Calu3 (cell line): Measurements from ENCODE around the gene RNF130. TPM values are rescaled to one million over a fixed set of nuclear protein-coding genes. Genes with fewer than 3 reads are reported as not detected.

ENCODE experiments used
- BruUV-seq: library from RNA; stranded (reverse); fragments of 400-500 nt; replicated peaks from 2 replicates; lab custom pipeline; 2021; lab: Mats Ljungman, UMichigan
- CTCF ChIA-PET: fragments of 300-600 bp; sonication (Branson Sonifier 250); formaldehyde crosslinking; loops from one replicate; lab custom pipeline; 2022; ENCODE audit warnings: antibody characterized with exemption; lab: Charles Lee
- DNase-seq: peaks from one replicate; pipeline ENCODE4 v3.0.0; 2022
- H3K27ac Mint-ChIP-seq: one replicate; pipeline ENCODE4 v1.8.0; 2022; ENCODE audit warnings: mixed read lengths; ENCODE audit not compliant: unreplicated experiment
- H3K27me3 Mint-ChIP-seq: one replicate; pipeline ENCODE4 v1.8.0; 2022; ENCODE audit warnings: mixed read lengths; ENCODE audit not compliant: unreplicated experiment
- H3K36me3 Mint-ChIP-seq: one replicate; pipeline ENCODE4 v1.8.0; 2022; ENCODE audit warnings: mild to moderate bottlenecking, moderate library complexity, mixed read lengths; ENCODE audit not compliant: insufficient read depth, unreplicated experiment
- H3K4me1 Mint-ChIP-seq: one replicate; pipeline ENCODE4 v1.8.0; 2022; ENCODE audit warnings: mild to moderate bottlenecking, low read depth, mixed read lengths; ENCODE audit not compliant: unreplicated experiment
- H3K4me3 Mint-ChIP-seq: one replicate; pipeline ENCODE4 v1.8.0; 2022; ENCODE audit warnings: mild to moderate bottlenecking, low read depth, moderate library complexity, mixed read lengths; ENCODE audit not compliant: unreplicated experiment
- H3K9me3 Mint-ChIP-seq: one replicate; pipeline ENCODE4 v1.8.0; 2022; ENCODE audit warnings: low read depth, mixed read lengths; ENCODE audit not compliant: unreplicated experiment
- intact Hi-C: fragments of 100-400 bp; cut with micrococcal nuclease; formaldehyde crosslinking; loops from one replicate; pipeline ENCODE4 v1.10.0; 2022; ENCODE audit not compliant: unreplicated experiment
- total RNA-seq: library from RNA; stranded (reverse); gene quantifications from 2 replicates; pipeline ENCODE4 v1.2.3, GENCODE V29; 2022
- TF ChIP-seq, protein P1 (sequence below): fragments of 200-600 bp; IDR thresholded peaks from one replicate; pipeline ENCODE4 v1.8.0; 2022; ENCODE audit warnings: antibody characterized with exemption; ENCODE audit not compliant: unreplicated experiment

RNF130 gene
- total RNA-seq, 1 experiment from 2014 or later, result 34.0 TPM

DNA sequence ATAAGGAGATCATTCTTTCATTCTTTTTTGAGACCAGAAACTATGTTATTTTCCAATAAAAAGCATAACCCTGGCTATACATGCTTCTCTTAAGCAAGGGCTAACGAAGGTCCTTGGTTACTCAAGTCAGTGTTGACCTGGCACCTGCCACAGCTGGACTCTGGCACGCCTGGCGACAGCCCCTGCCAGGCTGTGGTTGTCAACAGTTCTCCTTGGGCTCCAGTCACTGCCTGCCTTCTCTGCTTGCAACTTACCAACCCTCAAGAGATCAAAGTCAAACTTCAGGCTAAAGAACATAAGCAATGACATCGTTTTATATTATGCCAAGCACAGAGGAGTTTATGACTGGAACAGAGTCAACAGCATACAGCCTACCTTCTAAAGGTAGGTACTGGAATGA is 102.4 kb downstream of the RNF130 start:
- intact Hi-C loops, result no loop called here
- TF ChIP-seq, protein P1, sequence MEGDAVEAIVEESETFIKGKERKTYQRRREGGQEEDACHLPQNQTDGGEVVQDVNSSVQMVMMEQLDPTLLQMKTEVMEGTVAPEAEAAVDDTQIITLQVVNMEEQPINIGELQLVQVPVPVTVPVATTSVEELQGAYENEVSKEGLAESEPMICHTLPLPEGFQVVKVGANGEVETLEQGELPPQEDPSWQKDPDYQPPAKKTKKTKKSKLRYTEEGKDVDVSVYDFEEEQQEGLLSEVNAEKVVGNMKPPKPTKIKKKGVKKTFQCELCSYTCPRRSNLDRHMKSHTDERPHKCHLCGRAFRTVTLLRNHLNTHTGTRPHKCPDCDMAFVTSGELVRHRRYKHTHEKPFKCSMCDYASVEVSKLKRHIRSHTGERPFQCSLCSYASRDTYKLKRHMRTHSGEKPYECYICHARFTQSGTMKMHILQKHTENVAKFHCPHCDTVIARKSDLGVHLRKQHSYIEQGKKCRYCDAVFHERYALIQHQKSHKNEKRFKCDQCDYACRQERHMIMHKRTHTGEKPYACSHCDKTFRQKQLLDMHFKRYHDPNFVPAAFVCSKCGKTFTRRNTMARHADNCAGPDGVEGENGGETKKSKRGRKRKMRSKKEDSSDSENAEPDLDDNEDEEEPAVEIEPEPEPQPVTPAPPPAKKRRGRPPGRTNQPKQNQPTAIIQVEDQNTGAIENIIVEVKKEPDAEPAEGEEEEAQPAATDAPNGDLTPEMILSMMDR, result no peak
- CTCF ChIA-PET, result no interaction called here
- no peaks in the 10 kb centered on the region for H3K36me3 Mint-ChIP-seq
- no peaks in the 10 kb centered on the region for H3K9me3 Mint-ChIP-seq
- no peaks in the 10 kb centered on the region for H3K4me1 Mint-ChIP-seq
- no peak for DNase-seq
- no peak overlapping the region for H3K4me3 Mint-ChIP-seq
- H3K27me3 Mint-ChIP-seq, result no peaks in the 10 kb centered on the region
- no peak overlapping the region for H3K27ac Mint-ChIP-seq
- BruUV-seq, result no TSS peak

DNA sequence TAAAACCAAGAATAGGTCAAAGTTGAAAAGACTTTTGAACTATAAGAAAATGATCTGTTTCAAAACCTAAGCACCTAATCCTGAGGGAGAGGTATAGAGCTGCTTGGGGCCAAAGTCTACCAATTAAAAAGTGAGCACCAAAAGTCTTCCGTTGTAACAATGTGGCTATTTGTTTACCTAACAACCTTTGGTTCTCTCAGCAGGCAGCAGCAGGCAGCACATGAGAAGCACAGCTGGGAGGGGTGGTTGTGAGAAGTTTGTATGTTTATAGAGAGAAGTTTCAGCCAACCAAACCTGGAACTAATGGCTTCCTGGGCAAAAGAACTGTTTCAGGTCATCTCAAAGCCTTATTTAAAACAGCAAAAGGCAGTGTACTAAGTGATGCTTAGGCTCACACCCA is 104.1 kb downstream of the RNF130 start:
- Mint-ChIP-seq H3K27ac (no peak overlapping the region), H3K4me3 (no peak overlapping the region), H3K4me1 (no peaks in the 10 kb centered on the region), H3K27me3 (no peaks in the 10 kb centered on the region), H3K9me3 (peaks cover 2% of the 10 kb centered on the region), H3K36me3 (no peaks in the 10 kb centered on the region)
- TF ChIP-seq, protein P1, result no peak
- no TSS peak for BruUV-seq
- CTCF ChIA-PET, result no interaction called here
- DNase-seq, result no peak
- intact Hi-C loops, result no loop called here

DNA sequence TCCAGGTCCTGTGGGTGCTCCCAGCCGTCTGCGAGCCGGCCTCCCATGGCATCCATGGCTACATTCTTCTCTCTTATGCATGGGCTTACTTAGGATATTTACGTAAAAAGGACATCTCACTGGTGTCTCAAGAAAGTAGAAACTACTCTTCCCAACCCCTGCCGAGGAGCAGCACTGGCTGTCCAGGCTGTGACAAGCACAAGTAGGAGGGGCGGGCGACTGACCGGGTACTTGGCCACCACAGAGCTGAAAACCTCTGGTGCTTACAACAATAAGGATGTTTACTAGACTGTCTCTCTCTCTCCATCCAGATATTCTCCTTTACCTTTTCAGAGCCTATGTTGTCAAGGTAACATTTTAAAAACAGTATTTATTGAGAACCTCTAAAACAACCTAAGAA is 107.5 kb downstream of the RNF130 start:
- peaks cover 2% of the 10 kb centered on the region for H3K9me3 Mint-ChIP-seq
- intact Hi-C loops, result no loop called here
- no peaks in the 10 kb centered on the region for H3K27me3 Mint-ChIP-seq
- H3K4me3 Mint-ChIP-seq, result no peak overlapping the region
- DNase-seq, result no peak
- no peaks in the 10 kb centered on the region for H3K36me3 Mint-ChIP-seq
- no TSS peak for BruUV-seq
- TF ChIP-seq, protein P1, result no peak
- CTCF ChIA-PET, result interaction anchor here (0.5 kb wide), 2 partner anchors 201 to 425 kb away, joined by 3 to 5 read pairs; no protein-coding TSS in a partner anchor
- H3K27ac Mint-ChIP-seq, result no peak overlapping the region
- H3K4me1 Mint-ChIP-seq, result no peaks in the 10 kb centered on the region

DNA sequence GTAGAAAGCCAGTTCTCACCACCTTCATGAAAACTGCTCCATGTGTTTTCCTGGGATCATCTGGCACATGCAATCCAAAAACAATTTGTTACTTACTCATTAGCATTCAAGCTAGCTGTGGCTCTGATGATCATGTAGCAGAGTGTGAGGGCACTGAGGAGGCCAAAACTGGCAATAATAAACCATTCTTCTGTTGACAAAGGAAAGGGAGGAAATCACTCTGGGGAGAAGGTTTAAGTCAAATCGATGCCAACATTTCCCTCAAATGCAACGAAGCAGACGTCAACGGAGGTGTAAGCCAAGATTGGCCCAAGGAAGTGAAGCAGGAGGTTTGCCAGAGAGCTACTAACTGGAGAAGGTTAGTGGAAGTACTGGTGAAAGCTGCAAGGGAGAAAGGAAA is 108.2 kb downstream of the RNF130 start:
- Mint-ChIP-seq H3K27me3 (no peaks in the 10 kb centered on the region), H3K4me3 (no peak overlapping the region), H3K4me1 (no peaks in the 10 kb centered on the region), H3K9me3 (peaks cover 2% of the 10 kb centered on the region), H3K36me3 (no peaks in the 10 kb centered on the region), H3K27ac (no peak overlapping the region)
- intact Hi-C loops, result no loop called here
- CTCF ChIA-PET, result no interaction called here
- DNase-seq, result no peak
- no TSS peak for BruUV-seq
- TF ChIP-seq, protein P1, result no peak
